ENCODE results near the gene SFRP4. TPM values are rescaled to one million over a fixed set of nuclear protein-coding genes. Genes with fewer than 3 reads are reported as not detected.
"Not testable (repeated sequence)": the region's sequence is repeated elsewhere in the genome, so short reads cannot be mapped to it uniquely, and the experiment has no call there.

The SFRP4 gene
- total RNA-seq, 1 donor from 2014 or later, result not detected

DNA sequence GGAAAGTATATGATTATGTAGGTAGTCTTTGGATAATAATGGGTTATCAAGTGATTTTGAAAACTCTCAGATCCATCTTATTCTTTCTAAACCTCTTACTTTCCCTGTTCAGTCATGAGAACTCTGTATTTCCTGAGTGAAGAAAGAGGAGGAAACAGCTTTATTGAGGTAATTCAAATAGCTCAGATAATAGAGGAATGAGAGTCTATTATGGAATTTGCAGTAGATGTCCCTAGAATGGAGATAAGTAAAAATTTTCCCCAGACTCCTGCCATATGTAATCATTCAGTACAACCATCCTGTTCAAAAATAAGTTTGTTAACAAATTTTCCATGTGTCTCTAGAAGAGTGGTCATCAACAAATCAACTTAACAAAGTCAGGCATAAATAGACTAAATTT lies 40.2 kb upstream of the SFRP4 start:
- Histone ChIP-seq H3K36me3 (ENCODE audit: control insufficient read depth, insufficient read depth, low read length) (no peaks in the 10 kb centered on the region), H3K27me3 (ENCODE audit: control insufficient read depth, insufficient read depth, low read length) (no peaks in the 10 kb centered on the region), H3K4me3 (ENCODE audit: low read depth, low read length) (no peak overlapping the region)
- TF ChIP-seq CTCF (IDR thresholded peaks at IDR 0.05; ENCODE audit: insufficient read depth, low read length, poor library complexity, severe bottlenecking), result no peak
- DNase-seq (ENCODE audit: low read depth), result no peak

DNA sequence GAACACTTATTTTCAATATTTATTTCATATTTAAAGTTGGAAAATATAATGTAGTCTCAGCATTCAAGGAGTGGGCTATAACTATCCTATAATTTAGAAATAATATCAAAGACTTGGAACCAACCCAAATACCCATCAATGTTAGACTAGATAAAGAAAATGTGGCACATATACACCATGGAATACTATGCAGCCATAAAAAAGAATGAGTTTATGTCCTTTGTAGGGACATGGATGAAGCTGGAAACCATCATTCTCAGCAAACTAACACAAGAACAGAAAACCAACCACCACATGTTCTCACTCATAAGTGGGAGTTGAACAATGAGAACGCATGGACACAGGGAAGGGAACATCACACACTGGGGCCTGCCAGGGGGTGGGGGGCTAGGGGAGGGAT lies 37.6 kb upstream of the SFRP4 start:
- not testable (repeated sequence) for H3K27me3 ChIP-seq (ENCODE audit: control insufficient read depth, insufficient read depth, low read length); H3K4me3 ChIP-seq (ENCODE audit: low read depth, low read length); H3K36me3 ChIP-seq (ENCODE audit: control insufficient read depth, insufficient read depth, low read length); DNase-seq (ENCODE audit: low read depth)

- Histone ChIP-seq H3K27me3 (ENCODE audit: control insufficient read depth, insufficient read depth, low read length) (no peaks in the 10 kb centered on the region), H3K36me3 (ENCODE audit: control insufficient read depth, insufficient read depth, low read length) (no peaks in the 10 kb centered on the region), H3K4me3 (ENCODE audit: low read depth, low read length) (no peak overlapping the region)
- TF ChIP-seq CTCF (IDR thresholded peaks at IDR 0.05; ENCODE audit: insufficient read depth, low read length, poor library complexity, severe bottlenecking), result no peak
- no peak for DNase-seq (ENCODE audit: low read depth)
Observed at GRCh38 chr7:37952240-37952639, 35.6 kb upstream of the SFRP4 start.

DNA sequence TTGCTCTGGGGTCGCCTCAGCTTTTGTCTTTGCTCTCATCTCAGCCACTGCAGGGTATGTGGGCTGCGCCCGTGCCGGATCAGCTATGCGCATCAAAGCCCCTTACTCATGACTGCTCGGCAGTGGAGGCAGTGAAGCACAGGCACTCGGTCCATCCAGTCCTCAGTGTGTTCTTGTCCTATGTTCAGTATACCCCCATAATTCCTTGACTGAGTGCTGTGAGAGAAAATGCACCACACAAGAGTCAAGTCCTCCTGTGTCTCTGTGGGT lies 31.3 kb upstream of the SFRP4 start:
- no peak for DNase-seq (ENCODE audit: low read depth)
- TF ChIP-seq CTCF (IDR thresholded peaks at IDR 0.05; ENCODE audit: insufficient read depth, low read length, poor library complexity, severe bottlenecking), result no peak
- no peak overlapping the region for H3K4me3 ChIP-seq (ENCODE audit: low read depth, low read length)
- H3K27me3 ChIP-seq (ENCODE audit: control insufficient read depth, insufficient read depth, low read length), result no peaks in the 10 kb centered on the region
- no peaks in the 10 kb centered on the region for H3K36me3 ChIP-seq (ENCODE audit: control insufficient read depth, insufficient read depth, low read length)

- TF ChIP-seq CTCF (IDR thresholded peaks at IDR 0.05; ENCODE audit: insufficient read depth, low read length, poor library complexity, severe bottlenecking), result no peak
- Histone ChIP-seq H3K36me3 (ENCODE audit: control insufficient read depth, insufficient read depth, low read length) (no peaks in the 10 kb centered on the region), H3K27me3 (ENCODE audit: control insufficient read depth, insufficient read depth, low read length) (no peaks in the 10 kb centered on the region), H3K4me3 (ENCODE audit: low read depth, low read length) (no peak overlapping the region)
- DNase-seq (ENCODE audit: low read depth), result no peak
Observed at GRCh38 chr7:37947138-37947940, 30.7 kb upstream of the SFRP4 start.

DNA sequence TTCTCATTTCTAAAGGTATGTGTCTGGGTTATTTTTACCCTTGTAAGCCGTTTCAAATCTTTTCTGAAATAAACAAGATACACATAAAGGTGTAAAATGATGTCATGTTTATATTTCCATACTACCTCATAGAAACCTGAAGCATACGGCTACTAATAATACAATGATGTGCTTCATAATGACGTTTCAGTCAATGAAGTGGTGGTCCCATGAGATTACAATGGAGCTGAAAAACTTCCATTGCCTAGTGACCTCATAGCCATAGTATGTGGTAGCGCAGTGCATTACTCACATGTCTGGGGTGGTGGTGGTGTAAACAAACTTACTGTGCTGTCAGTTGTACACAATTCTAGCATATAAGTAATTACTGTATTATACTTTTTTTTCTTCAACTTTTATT lies 28.7 kb upstream of the SFRP4 start:
- no peak overlapping the region for H3K4me3 ChIP-seq (ENCODE audit: low read depth, low read length)
- H3K36me3 ChIP-seq (ENCODE audit: control insufficient read depth, insufficient read depth, low read length), result no peaks in the 10 kb centered on the region
- no peaks in the 10 kb centered on the region for H3K27me3 ChIP-seq (ENCODE audit: control insufficient read depth, insufficient read depth, low read length)
- DNase-seq (ENCODE audit: low read depth), result no peak
- no peak for TF ChIP-seq CTCF (IDR thresholded peaks at IDR 0.05; ENCODE audit: insufficient read depth, low read length, poor library complexity, severe bottlenecking)
